SK-N-SH (cell line): ENCODE measurements around the gene PCDHGA5. TPM values are rescaled to one million over a fixed set of nuclear protein-coding genes. Genes with fewer than 3 reads are reported as not detected.
"Not testable (repeated sequence)": the region's sequence is repeated elsewhere in the genome, so short reads cannot be mapped to it uniquely, and the experiment has no call there.

ENCODE experiments used
- CTCF ChIA-PET: fragments of 300-600, 350-600 bp; formaldehyde crosslinking; extraction: SDS; loops from one replicate; lab custom pipeline; 2021; lab: Yijun Ruan, JAX
- POLR2A ChIA-PET: fragments of 350-600 bp; sonication (Branson Sonifier 250); formaldehyde crosslinking; extraction: SDS; loops from one replicate; lab custom pipeline; 2020; ENCODE audit warnings: antibody characterized with exemption, inconsistent platforms; lab: Yijun Ruan, JAX
- DNase-seq: peaks from one replicate; pipeline ENCODE4 v3.0.0; 2012
- H2AFZ ChIP-seq: fragments of 200-600 bp; sonication (generic); 2 replicates; pipeline ENCODE4 v1.8.1; 2016; ENCODE audit warnings: antibody characterized with exemption, mild to moderate bottlenecking, low read depth
- H3F3A ChIP-seq: fragments of 200-600 bp; sonication (generic); replicated peaks from 2 replicates; pipeline ENCODE3; 2016; ENCODE audit warnings: antibody characterized with exemption, mild to moderate bottlenecking; ENCODE audit not compliant: insufficient read depth
- H3K27ac ChIP-seq, 2 experiments: fragments of 200-500 bp in 1 of 2; fragments of 200-600 bp in 1 of 2; sonication (Bioruptor generic) in 1 of 2; sonication (generic), shearing (Covaris generic) in 1 of 2; 2 replicates each; pipeline versions ENCODE4 v1.5.1 to v1.6.1; 2014 to 2016; ENCODE audit warnings: low read depth in 2 of 2, inconsistent platforms in 1 of 2, low read length in 1 of 2, mild to moderate bottlenecking in 1 of 2, mixed read lengths in 1 of 2
- H3K27me3 ChIP-seq: fragments of 200-600 bp; sonication (generic), shearing (Covaris generic); 2 replicates; pipeline ENCODE4 v1.6.1; 2016; ENCODE audit warnings: mixed run types; ENCODE audit not compliant: insufficient read depth
- H3K36me3 ChIP-seq, 2 experiments: fragments of 200-500 bp in 1 of 2; fragments of 200-600 bp in 1 of 2; sonication (Bioruptor generic) in 1 of 2; sonication (generic) in 1 of 2; replicated peaks in 1 of 2; 2 replicates each; pipeline versions ENCODE3 to v1.5.1; 2014 to 2016; ENCODE audit warnings: low read length in 1 of 2, mild to moderate bottlenecking in 1 of 2; ENCODE audit not compliant: insufficient read depth in 2 of 2, control insufficient read depth in 1 of 2
- H3K4me1 ChIP-seq, 2 experiments: fragments of 200-500 bp in 1 of 2; fragments of 200-600 bp in 1 of 2; sonication (Bioruptor generic) in 1 of 2; sonication (generic), shearing (Covaris generic) in 1 of 2; 2 replicates each; pipeline versions ENCODE4 v1.5.1 to v1.6.1; 2014 to 2016; ENCODE audit warnings: low read depth in 1 of 2, low read length in 1 of 2, mixed run types in 1 of 2; ENCODE audit not compliant: insufficient read depth in 2 of 2, control insufficient read depth in 1 of 2
- H3K4me2 ChIP-seq: fragments of 200-600 bp; sonication (generic), shearing (Covaris generic); 2 replicates; pipeline ENCODE4 v1.6.1; 2017; ENCODE audit warnings: mixed run types
- H3K4me3 ChIP-seq, 2 experiments: fragments of 200-500 bp in 1 of 2; fragments of 200-600 bp in 1 of 2; sonication (Bioruptor generic) in 1 of 2; sonication (generic), shearing (Covaris generic) in 1 of 2; 2 replicates each; pipeline versions ENCODE4 v1.5.1 to v1.8.1; 2014 to 2016; ENCODE audit warnings: low read depth in 2 of 2, inconsistent platforms in 1 of 2, low read length in 1 of 2, mild to moderate bottlenecking in 1 of 2, mixed read lengths in 1 of 2, moderate library complexity in 1 of 2
- H3K79me2 ChIP-seq: fragments of 200-600 bp; sonication (generic); 2 replicates; pipeline ENCODE4 v1.8.1; 2017; ENCODE audit warnings: mild to moderate bottlenecking; ENCODE audit not compliant: insufficient read depth
- H3K9ac ChIP-seq: fragments of 200-600 bp; sonication (generic); 2 replicates; pipeline ENCODE4 v1.6.1; 2017; ENCODE audit warnings: mixed run types
- H3K9me2 ChIP-seq: fragments of 200-600 bp; sonication (generic); 2 replicates; pipeline ENCODE4 v1.6.1; 2017; ENCODE audit warnings: mixed run types
- H3K9me3 ChIP-seq: fragments of 200-600 bp; sonication (generic); 2 replicates; pipeline ENCODE4 v1.6.1; 2017; ENCODE audit warnings: mixed run types, mild to moderate bottlenecking, moderate library complexity
- H4K20me1 ChIP-seq: fragments of 200-600 bp; sonication (generic); 2 replicates; pipeline ENCODE4 v1.6.1; 2017; ENCODE audit warnings: mild to moderate bottlenecking, mixed run types; ENCODE audit not compliant: insufficient read depth
- CTCF ChIP-seq: fragments of 200-600 bp; sonication (generic); IDR thresholded peaks from 2 replicates; pipeline ENCODE4 v1.6.1; 2017; ENCODE audit warnings: antibody characterized with exemption, mild to moderate bottlenecking, moderate library complexity
- EP300 ChIP-seq, 2 experiments: IDR thresholded peaks; 2 replicates each; pipeline versions ENCODE4 v1.4.0 to v1.6.1; 2012; ENCODE audit warnings: borderline replicate concordance in 1 of 2, low read depth in 1 of 2, low read length in 1 of 2
- EZH2phosphoT487 ChIP-seq: fragments of 200-600 bp; sonication (generic); IDR thresholded peaks from 2 replicates; pipeline ENCODE4 v1.6.1; 2017; ENCODE audit warnings: low read depth, mixed run types, mild to moderate bottlenecking, antibody characterized with exemption, moderate library complexity, borderline replicate concordance
- FOXJ3 ChIP-seq: sonication (generic); formaldehyde crosslinking; IDR thresholded peaks from 2 replicates; pipeline ENCODE4 v1.5.1; 2020; ENCODE audit warnings: mild to moderate bottlenecking, missing genetic modification reagents
- IRF3 ChIP-seq: fragments of 150-350 bp; IDR thresholded peaks from 2 replicates; pipeline ENCODE4 v1.6.1; 2016; ENCODE audit warnings: mild to moderate bottlenecking, low read depth, low read length
- MAX ChIP-seq: IDR thresholded peaks from 2 replicates; pipeline ENCODE4 v1.4.0; 2012; ENCODE audit warnings: low read depth
- MEF2A ChIP-seq: IDR thresholded peaks from 2 replicates; pipeline ENCODE4 v1.4.0; 2012; ENCODE audit warnings: low read depth, borderline replicate concordance
- MXI1 ChIP-seq: IDR thresholded peaks from 2 replicates; pipeline ENCODE4 v1.6.1; 2012; ENCODE audit warnings: mild to moderate bottlenecking, low read depth, low read length, improper control_type of control experiment
- NFIC ChIP-seq: IDR thresholded peaks from 2 replicates; pipeline ENCODE4 v1.4.0; 2012; ENCODE audit warnings: borderline replicate concordance
- POLR2AphosphoS5 ChIP-seq: IDR thresholded peaks from 2 replicates; pipeline ENCODE4 v1.6.1; 2012; ENCODE audit warnings: low read depth, low read length
- RCOR1 ChIP-seq: fragments of 150-350 bp; IDR thresholded peaks from 2 replicates; pipeline ENCODE4 v1.6.1; 2017; ENCODE audit warnings: antibody characterized with exemption, low read length
- RXRA ChIP-seq: IDR thresholded peaks from 2 replicates; pipeline ENCODE4 v1.4.0; 2012; ENCODE audit warnings: low read depth, mild to moderate bottlenecking, borderline replicate concordance
- TAF1 ChIP-seq: IDR thresholded peaks from 2 replicates; pipeline ENCODE4 v1.6.1; 2012; ENCODE audit warnings: low read depth, mild to moderate bottlenecking, low read length, moderate library complexity, borderline replicate concordance
- TCF12 ChIP-seq: IDR thresholded peaks from 2 replicates; pipeline ENCODE4 v1.4.0; 2012
- TEAD4 ChIP-seq: IDR thresholded peaks from 2 replicates; pipeline ENCODE4 v1.4.0; 2012; ENCODE audit warnings: mild to moderate bottlenecking, borderline replicate concordance; ENCODE audit not compliant: insufficient read depth
- ZBTB33 ChIP-seq: IDR thresholded peaks from 2 replicates; pipeline ENCODE4 v1.4.0; 2012; ENCODE audit warnings: low read depth, borderline replicate concordance
- WGBS: methylation state at CpG from one replicate; pipeline ENCODE4 v1.1.6; 2017; ENCODE audit warnings: low lambda C conversion rate; 5-methylcytosine and 5-hydroxymethylcytosine counted together
- polyA plus RNA-seq, 3 experiments: library from polyadenylated mRNA; depleted of rRNA; stranded (reverse); fragments of >200 nt; gene quantifications; 2 replicates each; pipeline ENCODE4 v1.2.3, GENCODE V29; 2012

Gene PCDHGA5
- polyA plus RNA-seq, 1 of the 3 experiments (the other 2 are of a cell fraction) = 0.71 TPM

GRCh38 chr5:141343953-141344463 lies 20.0 kb upstream of the PCDHGA5 start:
- Histone ChIP-seq H4K20me1 (no peaks in the 10 kb centered on the region), H3K4me1 (no peaks in the 10 kb centered on the region), H3F3A (no peaks in the 10 kb centered on the region), H3K9me3 (no peaks in the 10 kb centered on the region), H3K27me3 (no peaks in the 10 kb centered on the region), H3K9ac (no peak overlapping the region), H3K27ac (no peak overlapping the region), H3K4me2 (no peak overlapping the region), H2AFZ (peak overlapping the region; percentile 50; the same call in 1 of the 2 replicates), H3K36me3 (no peaks in the 10 kb centered on the region), H3K79me2 (no peaks in the 10 kb centered on the region), H3K4me3 (no peak overlapping the region; a peak in 1 of 4 replicates), H3K9me2 (no peaks in the 10 kb centered on the region)
- POLR2A ChIA-PET = no interaction called here
- TF ChIP-seq EZH2phosphoT487 (no peak), CTCF (0 out of 2 replicates have a peak, but pooled peaks have one; percentile 4)
- no peak for DNase-seq
- 64% methylated on average over 31 of the region's 31 CpGs for WGBS
- CTCF ChIA-PET = interaction anchor here (0.7 to 2.0 kb wide), 5 partner anchors 14 to 220 kb away, joined by 3 to 8 read pairs (median 3); partner anchors contain the start of genes PCDHGA1, PCDHGA7 and PCDHGB7

GRCh38 chr5:141345327-141345726 lies 18.6 kb upstream of the PCDHGA5 start:
- CTCF ChIA-PET = no interaction called here
- no peak overlapping the region for H3K4me2 ChIP-seq
- WGBS = 81% methylated on average over 19 of the region's 20 CpGs

GRCh38 chr5:141346017-141346416 lies 17.9 kb upstream of the PCDHGA5 start:
- H3K27ac ChIP-seq, H3K4me1 ChIP-seq, H3K9me2 ChIP-seq, H3F3A ChIP-seq, H3K36me3 ChIP-seq, POLR2A ChIA-PET, H3K9ac ChIP-seq, H3K9me3 ChIP-seq, H3K79me2 ChIP-seq, H3K4me3 ChIP-seq, H4K20me1 ChIP-seq, H2AFZ ChIP-seq, DNase-seq, H3K27me3 ChIP-seq, H3K4me2 ChIP-seq: not testable (repeated sequence)
- 76% methylated on average over 9 of the region's 35 CpGs for WGBS
- CTCF ChIA-PET = interaction anchor here (1.6 kb wide), 1 partner anchor 212 kb away, joined by 3 read pairs; no protein-coding TSS in a partner anchor

More at GRCh38 chr5:141345327-141345726, 18.6 kb upstream of the PCDHGA5 start:
- no peak for TF ChIP-seq MAX
- no peak for TF ChIP-seq POLR2AphosphoS5
- no peak for TF ChIP-seq NFIC
- TF ChIP-seq TEAD4 = no peak
- no peak for TF ChIP-seq MEF2A
- no peak for TF ChIP-seq ZBTB33
- no peak for TF ChIP-seq MXI1
- TF ChIP-seq RCOR1 = no peak
- TF ChIP-seq TCF12 = no peak
- TF ChIP-seq RXRA = no peak
- no peak for TF ChIP-seq FOXJ3 (CRISPR knock-in tag)
- no peak for TF ChIP-seq TAF1
- no peak for TF ChIP-seq EP300 (IDR thresholded peaks at IDR 0.05; ENCODE audit: borderline replicate concordance in 1 of 2, low read depth in 1 of 2, low read length in 1 of 2)
- no peak for TF ChIP-seq IRF3
- no peak overlapping the region for H2AFZ ChIP-seq
- no peak overlapping the region for H3K9ac ChIP-seq
- no peaks in the 10 kb centered on the region for H3K27me3 ChIP-seq
- no peak for DNase-seq
- H3K27ac ChIP-seq = no peak overlapping the region
- no peaks in the 10 kb centered on the region for H3K79me2 ChIP-seq
- POLR2A ChIA-PET = no interaction called here
- no peaks in the 10 kb centered on the region for H3K9me2 ChIP-seq
- H3K9me3 ChIP-seq = no peaks in the 10 kb centered on the region
- no peak overlapping the region for H3K4me3 ChIP-seq
- no peaks in the 10 kb centered on the region for H3F3A ChIP-seq
- no peaks in the 10 kb centered on the region for H3K36me3 ChIP-seq
- no peaks in the 10 kb centered on the region for H3K4me1 ChIP-seq
- H4K20me1 ChIP-seq = no peaks in the 10 kb centered on the region
